Measurements from ENCODE around the gene CD28. TPM values are rescaled to one million over a fixed set of nuclear protein-coding genes. Genes with fewer than 3 reads are reported as not detected.

CD28 gene
- total RNA-seq, 2 donors from 2014 or later, result not detected

DNA sequence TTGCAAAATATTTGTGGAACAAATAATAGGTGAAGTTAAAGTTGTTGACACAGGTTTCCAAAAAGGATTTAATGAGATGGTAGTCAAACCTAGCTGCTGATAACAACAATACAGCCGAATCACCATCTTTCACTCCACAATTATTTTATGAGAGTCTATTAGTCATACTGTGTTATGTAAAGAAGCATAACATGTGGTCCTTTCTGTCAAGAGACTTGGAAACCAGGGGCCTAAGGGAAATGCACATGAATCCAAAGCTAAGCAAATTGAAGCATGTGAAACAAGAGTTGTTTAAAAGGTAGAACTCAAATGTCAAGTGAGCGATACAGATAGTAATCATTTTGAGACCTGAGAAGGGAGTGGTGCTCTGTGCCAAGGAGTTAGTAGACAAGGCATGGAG lies 16.0 kb downstream of the CD28 start:
- peaks cover 12% of the 10 kb centered on the region for H3K4me1 ChIP-seq (ENCODE audit: control insufficient read depth, insufficient read depth, low read length)
- H3K4me1 Mint-ChIP-seq, result peaks cover 39% of the 10 kb centered on the region
- H3K9me3 ChIP-seq (ENCODE audit: control insufficient read depth, low read length), result no peaks in the 10 kb centered on the region
- H3K9me3 Mint-ChIP-seq, result no peaks in the 10 kb centered on the region
- H3K36me3 ChIP-seq (ENCODE audit: control insufficient read depth, insufficient read depth, low read length), result no peaks in the 10 kb centered on the region
- DNase-seq, result no peak
- H3K4me3 ChIP-seq (ENCODE audit: low read length), result no peak overlapping the region
- H3K27ac Mint-ChIP-seq, result no peak overlapping the region
- H3K27me3 Mint-ChIP-seq (ENCODE audit: insufficient read depth), result peaks cover 22% of the 10 kb centered on the region
- TF ChIP-seq, protein P1, sequence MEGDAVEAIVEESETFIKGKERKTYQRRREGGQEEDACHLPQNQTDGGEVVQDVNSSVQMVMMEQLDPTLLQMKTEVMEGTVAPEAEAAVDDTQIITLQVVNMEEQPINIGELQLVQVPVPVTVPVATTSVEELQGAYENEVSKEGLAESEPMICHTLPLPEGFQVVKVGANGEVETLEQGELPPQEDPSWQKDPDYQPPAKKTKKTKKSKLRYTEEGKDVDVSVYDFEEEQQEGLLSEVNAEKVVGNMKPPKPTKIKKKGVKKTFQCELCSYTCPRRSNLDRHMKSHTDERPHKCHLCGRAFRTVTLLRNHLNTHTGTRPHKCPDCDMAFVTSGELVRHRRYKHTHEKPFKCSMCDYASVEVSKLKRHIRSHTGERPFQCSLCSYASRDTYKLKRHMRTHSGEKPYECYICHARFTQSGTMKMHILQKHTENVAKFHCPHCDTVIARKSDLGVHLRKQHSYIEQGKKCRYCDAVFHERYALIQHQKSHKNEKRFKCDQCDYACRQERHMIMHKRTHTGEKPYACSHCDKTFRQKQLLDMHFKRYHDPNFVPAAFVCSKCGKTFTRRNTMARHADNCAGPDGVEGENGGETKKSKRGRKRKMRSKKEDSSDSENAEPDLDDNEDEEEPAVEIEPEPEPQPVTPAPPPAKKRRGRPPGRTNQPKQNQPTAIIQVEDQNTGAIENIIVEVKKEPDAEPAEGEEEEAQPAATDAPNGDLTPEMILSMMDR (conservative IDR thresholded peaks at IDR 0.05), result no peak
- no peak overlapping the region for H3K9ac ChIP-seq (ENCODE audit: extremely low read depth, low read length, poor library complexity, severe bottlenecking)
- WGBS, 2 experiments (ENCODE audit: insufficient coverage in 1 of 2, insufficient read length in 1 of 2), result 95 to 100% methylated on average over 1 of the region's 2 CpGs
- no peak overlapping the region for H3K27ac ChIP-seq (ENCODE audit: low read depth, low read length)
- no peaks in the 10 kb centered on the region for H3K36me3 Mint-ChIP-seq (ENCODE audit: low read depth)
- H3K27me3 ChIP-seq (ENCODE audit: control insufficient read depth, insufficient read depth, low read length, poor library complexity, severe bottlenecking), result peaks cover 16% of the 10 kb centered on the region
- no peak overlapping the region for H3K4me3 Mint-ChIP-seq

GRCh38 chr2:203728321-203728720 lies 21.9 kb downstream of the CD28 start:
- TF ChIP-seq, protein P1 (conservative IDR thresholded peaks at IDR 0.05), result no peak
- no peak overlapping the region for H3K9ac ChIP-seq (ENCODE audit: extremely low read depth, low read length, poor library complexity, severe bottlenecking)
- no peaks in the 10 kb centered on the region for H3K9me3 ChIP-seq (ENCODE audit: control insufficient read depth, low read length)
- Mint-ChIP-seq H3K27me3 (ENCODE audit: insufficient read depth) (peaks cover 2% of the 10 kb centered on the region), H3K36me3 (ENCODE audit: low read depth) (no peaks in the 10 kb centered on the region), H3K4me3 (no peak overlapping the region), H3K4me1 (no peaks in the 10 kb centered on the region), H3K9me3 (no peaks in the 10 kb centered on the region), H3K27ac (no peak overlapping the region)
- no peaks in the 10 kb centered on the region for H3K36me3 ChIP-seq (ENCODE audit: control insufficient read depth, insufficient read depth, low read length)
- no peaks in the 10 kb centered on the region for H3K27me3 ChIP-seq (ENCODE audit: control insufficient read depth, insufficient read depth, low read length, poor library complexity, severe bottlenecking)
- H3K4me1 ChIP-seq (ENCODE audit: control insufficient read depth, insufficient read depth, low read length), result no peaks in the 10 kb centered on the region
- no peak for DNase-seq
- no peak overlapping the region for H3K27ac ChIP-seq (ENCODE audit: low read depth, low read length)
- H3K4me3 ChIP-seq (ENCODE audit: low read length), result no peak overlapping the region

GRCh38 chr2:203730076-203730729 lies 23.8 kb downstream of the CD28 start:
- no peaks in the 10 kb centered on the region for H3K9me3 ChIP-seq (ENCODE audit: control insufficient read depth, low read length)
- no peaks in the 10 kb centered on the region for H3K36me3 Mint-ChIP-seq (ENCODE audit: low read depth)
- no peaks in the 10 kb centered on the region for H3K27me3 Mint-ChIP-seq (ENCODE audit: insufficient read depth)
- no peak overlapping the region for H3K9ac ChIP-seq (ENCODE audit: extremely low read depth, low read length, poor library complexity, severe bottlenecking)
- H3K27ac ChIP-seq (ENCODE audit: low read depth, low read length), result no peak overlapping the region
- no peaks in the 10 kb centered on the region for H3K4me1 ChIP-seq (ENCODE audit: control insufficient read depth, insufficient read depth, low read length)
- H3K27me3 ChIP-seq (ENCODE audit: control insufficient read depth, insufficient read depth, low read length, poor library complexity, severe bottlenecking), result no peaks in the 10 kb centered on the region
- TF ChIP-seq, protein P1 (conservative IDR thresholded peaks at IDR 0.05), result no peak
- no peak overlapping the region for H3K27ac Mint-ChIP-seq
- no peak overlapping the region for H3K4me3 Mint-ChIP-seq
- no peaks in the 10 kb centered on the region for H3K36me3 ChIP-seq (ENCODE audit: control insufficient read depth, insufficient read depth, low read length)
- WGBS, 2 experiments (ENCODE audit: insufficient coverage in 1 of 2, insufficient read length in 1 of 2), result 94 to 100% methylated on average over 1 to 4 of the region's 4 CpGs
- H3K4me3 ChIP-seq (ENCODE audit: low read length), result no peak overlapping the region
- DNase-seq, result no peak
- H3K4me1 Mint-ChIP-seq, result peaks cover 7% of the 10 kb centered on the region
- no peaks in the 10 kb centered on the region for H3K9me3 Mint-ChIP-seq

Data from endodermal cell (in vitro differentiated cells).